ENCODE data around the gene TNNI2.
A peak's percentile ranks its signal among the peaks of the same experiment; 100 is the strongest.
"Not testable (repeated sequence)": the region's sequence is repeated elsewhere in the genome, so short reads cannot be mapped to it uniquely, and the experiment has no call there.

Gene TNNI2

GRCh38 chr11:1812274-1812673, 26.5 kb upstream of the TNNI2 start:
- FAIRE-seq (no peak), DNase-seq (ENCODE audit: insufficient read length) (no peak)
- TF ChIP-seq POLR2A (IDR thresholded peaks at IDR 0.05; ENCODE audit: low read depth, low read length): no peak

DNA sequence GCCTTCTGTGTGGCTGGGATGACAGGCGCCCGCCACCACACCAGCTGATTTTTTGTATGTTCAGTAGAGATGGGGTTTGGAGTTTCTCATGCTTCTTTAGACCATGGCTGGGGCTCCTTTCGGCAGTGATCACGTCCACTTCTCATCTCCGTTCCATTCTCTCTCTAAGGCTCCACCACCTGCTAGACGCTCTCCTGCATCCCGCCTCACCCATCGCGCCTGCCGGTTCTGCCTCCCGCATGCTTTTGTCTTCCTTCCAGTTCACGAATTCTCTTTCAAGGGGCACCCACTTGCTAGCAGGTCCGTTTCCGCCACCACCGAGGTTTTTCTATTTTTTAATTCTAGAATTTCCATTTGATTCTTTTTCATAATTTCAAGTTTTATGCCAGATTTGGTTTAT, 26.0 kb upstream of the TNNI2 start:
- FAIRE-seq (no peak), DNase-seq (ENCODE audit: insufficient read length) (no peak)
- no peak for TF ChIP-seq TAF1 (IDR thresholded peaks at IDR 0.05; ENCODE audit: borderline replicate concordance, low read depth, low read length)
- TF ChIP-seq POLR2AphosphoS5 (IDR thresholded peaks at IDR 0.05; ENCODE audit: low read depth, low read length): no peak
- no peak for TF ChIP-seq POLR2A (IDR thresholded peaks at IDR 0.05; ENCODE audit: low read depth, low read length)

DNA sequence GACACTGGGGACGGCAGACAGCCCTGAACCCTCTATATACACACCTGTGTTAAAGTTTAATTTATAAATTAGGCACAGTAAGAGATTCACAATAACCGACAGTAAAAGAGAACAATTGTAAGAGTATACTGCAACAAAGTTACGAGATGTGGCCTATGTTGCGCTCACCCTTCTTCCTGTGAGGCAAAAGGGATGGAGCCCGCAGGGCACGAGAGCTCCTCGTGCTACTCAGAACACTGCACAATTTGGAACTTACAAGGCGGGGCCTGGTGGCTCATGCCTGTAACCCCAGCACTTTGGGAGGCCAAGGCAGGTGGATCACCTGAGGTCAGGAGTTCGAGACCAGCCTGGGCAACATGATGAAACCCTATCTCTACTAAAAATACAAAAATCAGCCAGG, 25.4 kb upstream of the TNNI2 start:
- FAIRE-seq: not testable (repeated sequence)

GRCh38 chr11:1814691-1815090, 24.1 kb upstream of the TNNI2 start:
- no peak for TF ChIP-seq TAF1 (IDR thresholded peaks at IDR 0.05; ENCODE audit: borderline replicate concordance, low read depth, low read length)
- no peak for TF ChIP-seq POLR2AphosphoS5 (IDR thresholded peaks at IDR 0.05; ENCODE audit: low read depth, low read length)
- no peak for FAIRE-seq
- no peak for DNase-seq (ENCODE audit: insufficient read length)

More for the DNA sequence above, 25.4 kb upstream of the TNNI2 start:
- not testable (repeated sequence) for DNase-seq (ENCODE audit: insufficient read length)

DNA sequence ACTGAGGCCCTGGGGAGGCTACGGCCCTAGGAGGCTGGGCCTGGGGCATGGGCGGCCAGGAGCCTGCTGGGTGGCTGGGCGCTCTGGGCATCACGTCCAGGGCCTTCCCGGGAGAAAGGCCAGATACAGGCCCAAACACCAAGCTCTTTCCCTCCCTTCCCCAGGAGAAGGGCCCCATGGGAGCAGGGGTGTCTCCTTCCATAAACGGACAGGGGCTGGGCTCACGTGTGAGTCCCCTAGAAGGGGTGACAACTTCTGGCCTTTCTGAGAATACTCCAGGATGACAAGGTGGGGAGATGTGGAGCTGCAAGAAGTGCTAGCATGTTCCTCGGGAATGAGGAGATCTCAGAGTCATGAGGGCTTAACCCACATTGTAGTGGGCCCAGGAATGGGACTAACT, 23.5 kb upstream of the TNNI2 start:
- DNase-seq (ENCODE audit: insufficient read length) (no peak), FAIRE-seq (no peak)
- no peak for TF ChIP-seq POLR2A (IDR thresholded peaks at IDR 0.05; ENCODE audit: low read depth, low read length)
- no peak for TF ChIP-seq TAF1 (IDR thresholded peaks at IDR 0.05; ENCODE audit: borderline replicate concordance, low read depth, low read length)
- TF ChIP-seq POLR2AphosphoS5 (IDR thresholded peaks at IDR 0.05; ENCODE audit: low read depth, low read length): no peak

- FAIRE-seq: no peak
- no peak for DNase-seq (ENCODE audit: insufficient read length)
- TF ChIP-seq POLR2AphosphoS5 (IDR thresholded peaks at IDR 0.05; ENCODE audit: low read depth, low read length): no peak
- TF ChIP-seq POLR2A (IDR thresholded peaks at IDR 0.05; ENCODE audit: low read depth, low read length): no peak
- TF ChIP-seq TAF1 (IDR thresholded peaks at IDR 0.05; ENCODE audit: borderline replicate concordance, low read depth, low read length): no peak
Observed at GRCh38 chr11:1815751-1816150, 23.0 kb upstream of the TNNI2 start.

DNA sequence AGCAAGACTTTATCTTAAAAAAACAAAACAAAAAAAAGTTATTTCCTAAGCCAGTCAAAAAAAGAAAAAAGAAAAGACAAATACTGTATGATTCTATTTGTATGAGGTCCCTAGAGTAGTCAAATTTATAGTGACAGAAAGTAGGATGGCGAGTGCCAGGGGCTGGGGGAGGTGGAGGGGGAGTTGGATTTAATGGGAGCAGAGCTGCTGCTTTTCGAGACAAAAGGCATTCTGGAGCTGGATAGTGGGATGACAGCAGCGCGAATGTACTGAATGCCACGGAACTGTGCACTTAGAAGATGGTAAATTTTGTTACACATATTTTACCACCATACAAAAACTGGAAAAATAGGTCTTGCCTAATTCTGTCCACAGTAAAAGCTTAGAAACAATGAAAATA, 21.8 kb upstream of the TNNI2 start:
- TF ChIP-seq TAF1 (IDR thresholded peaks at IDR 0.05; ENCODE audit: borderline replicate concordance, low read depth, low read length) (no peak), POLR2A (IDR thresholded peaks at IDR 0.05; ENCODE audit: low read depth, low read length) (no peak), POLR2AphosphoS5 (IDR thresholded peaks at IDR 0.05; ENCODE audit: low read depth, low read length) (no peak)
- no peak for FAIRE-seq

DNA sequence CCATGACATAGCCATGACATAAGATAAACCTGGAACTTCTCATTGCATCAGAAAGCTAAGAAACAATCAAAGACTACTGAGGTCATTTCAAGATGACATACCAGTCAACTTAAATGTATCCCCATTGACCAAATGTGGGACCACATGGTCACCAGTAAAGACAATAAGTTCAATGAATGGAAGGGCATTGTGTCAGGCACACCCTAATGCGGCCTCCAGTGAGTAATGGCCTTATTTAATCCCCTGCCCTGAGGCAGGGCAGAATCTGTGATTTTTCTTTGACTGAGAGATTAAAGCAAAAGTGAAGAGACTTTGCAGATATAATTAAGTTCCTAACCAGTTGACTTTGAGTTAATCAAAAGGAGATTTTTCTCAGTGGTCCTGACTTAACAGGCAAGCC, 21.3 kb upstream of the TNNI2 start:
- TF ChIP-seq POLR2AphosphoS5 (IDR thresholded peaks at IDR 0.05; ENCODE audit: low read depth, low read length): no peak
- no peak for TF ChIP-seq TAF1 (IDR thresholded peaks at IDR 0.05; ENCODE audit: borderline replicate concordance, low read depth, low read length)
- TF ChIP-seq POLR2A (IDR thresholded peaks at IDR 0.05; ENCODE audit: low read depth, low read length): no peak
- FAIRE-seq: no peak
- no peak for DNase-seq (ENCODE audit: insufficient read length)

More for the DNA sequence above, 21.8 kb upstream of the TNNI2 start:
- no peak for DNase-seq (ENCODE audit: insufficient read length)

- DNase-seq (ENCODE audit: insufficient read length) (no peak), FAIRE-seq (no peak)
- TF ChIP-seq POLR2AphosphoS5 (IDR thresholded peaks at IDR 0.05; ENCODE audit: low read depth, low read length) (no peak), POLR2A (IDR thresholded peaks at IDR 0.05; ENCODE audit: low read depth, low read length) (no peak), TAF1 (IDR thresholded peaks at IDR 0.05; ENCODE audit: borderline replicate concordance, low read depth, low read length) (no peak)
Observed at GRCh38 chr11:1819074-1819473, 19.7 kb upstream of the TNNI2 start.

- no peak for DNase-seq (ENCODE audit: insufficient read length)
- FAIRE-seq: peak; percentile 33
- no peak for TF ChIP-seq POLR2AphosphoS5 (IDR thresholded peaks at IDR 0.05; ENCODE audit: low read depth, low read length)
- no peak for TF ChIP-seq TAF1 (IDR thresholded peaks at IDR 0.05; ENCODE audit: borderline replicate concordance, low read depth, low read length)
- no peak for TF ChIP-seq POLR2A (IDR thresholded peaks at IDR 0.05; ENCODE audit: low read depth, low read length)
Observed at GRCh38 chr11:1820463-1821325, 18.1 kb upstream of the TNNI2 start.

- TF ChIP-seq TAF1 (IDR thresholded peaks at IDR 0.05; ENCODE audit: borderline replicate concordance, low read depth, low read length) (no peak), POLR2A (IDR thresholded peaks at IDR 0.05; ENCODE audit: low read depth, low read length) (no peak), POLR2AphosphoS5 (IDR thresholded peaks at IDR 0.05; ENCODE audit: low read depth, low read length) (no peak)
Observed at GRCh38 chr11:1821562-1821961, 17.2 kb upstream of the TNNI2 start.

GRCh38 chr11:1822648-1823375, 16.0 kb upstream of the TNNI2 start:
- no peak for DNase-seq (ENCODE audit: insufficient read length)
- no peak for FAIRE-seq
- TF ChIP-seq POLR2A (IDR thresholded peaks at IDR 0.05; ENCODE audit: low read depth, low read length): no peak
- no peak for TF ChIP-seq POLR2AphosphoS5 (IDR thresholded peaks at IDR 0.05; ENCODE audit: low read depth, low read length)
- no peak for TF ChIP-seq TAF1 (IDR thresholded peaks at IDR 0.05; ENCODE audit: borderline replicate concordance, low read depth, low read length)

More at GRCh38 chr11:1821562-1821961, 17.2 kb upstream of the TNNI2 start:
- FAIRE-seq (no peak), DNase-seq (ENCODE audit: insufficient read length) (no peak)
